HEK293 (cell line): ENCODE measurements around the gene ISOC2.

ENCODE experiments used
- ZFP41 ChIP-seq: fragments of 450-650 bp; formaldehyde crosslinking; IDR thresholded peaks from 2 replicates; pipeline ENCODE4 v1.5.1; 2016; ENCODE audit warnings: missing biosample characterization, missing genetic modification characterization, borderline replicate concordance
- ZNF510 ChIP-seq: fragments of 450-650 bp; formaldehyde crosslinking; IDR thresholded peaks from 2 replicates; pipeline ENCODE4 v1.5.1; 2018; ENCODE audit warnings: mild to moderate bottlenecking, missing genetic modification characterization, missing biosample characterization; ENCODE audit not compliant: insufficient replicate concordance
- ZNF530 ChIP-seq: fragments of 450-650 bp; formaldehyde crosslinking; IDR thresholded peaks from 2 replicates; pipeline ENCODE4 v1.5.1; 2016; ENCODE audit warnings: low read depth, missing biosample characterization, missing genetic modification characterization
- ZNF544 ChIP-seq: fragments of 450-650 bp; formaldehyde crosslinking; IDR thresholded peaks from 2 replicates; pipeline ENCODE4 v1.5.0; 2017; ENCODE audit warnings: missing biosample characterization, missing genetic modification characterization
- ZNF558 ChIP-seq: fragments of 450-650 bp; formaldehyde crosslinking; IDR thresholded peaks from 2 replicates; pipeline ENCODE4 v1.5.1; 2016; ENCODE audit warnings: missing biosample characterization, missing genetic modification characterization
- ZNF610 ChIP-seq: fragments of 450-650 bp; formaldehyde crosslinking; IDR thresholded peaks from 2 replicates; pipeline ENCODE4 v1.5.1; 2016; ENCODE audit warnings: missing biosample characterization, missing genetic modification characterization, borderline replicate concordance
- ZNF670 ChIP-seq: fragments of 450-650 bp; formaldehyde crosslinking; IDR thresholded peaks from 2 replicates; pipeline ENCODE4 v1.5.1; 2016; ENCODE audit warnings: missing biosample characterization, missing genetic modification characterization, low read depth
- ZNF677 ChIP-seq: fragments of 450-650 bp; IDR thresholded peaks from 2 replicates; pipeline ENCODE4 v1.5.0; 2018; ENCODE audit warnings: missing biosample characterization, mild to moderate bottlenecking, missing genetic modification characterization, moderate library complexity
- ZNF747 ChIP-seq: fragments of 450-650 bp; formaldehyde crosslinking; IDR thresholded peaks from 2 replicates; pipeline ENCODE4 v1.5.1; 2016; ENCODE audit warnings: missing biosample characterization, missing genetic modification characterization
- TF ChIP-seq, protein P1 (sequence below): fragments of 450-650 bp; formaldehyde crosslinking; IDR thresholded peaks from 2 replicates; pipeline ENCODE4 v1.5.1; 2016; ENCODE audit warnings: missing biosample characterization, missing genetic modification characterization
- TF ChIP-seq, protein P2 (sequence below): fragments of 450-650 bp; formaldehyde crosslinking; IDR thresholded peaks from 2 replicates; pipeline ENCODE4 v1.5.1; 2016; ENCODE audit warnings: missing biosample characterization, missing genetic modification characterization

DNA sequence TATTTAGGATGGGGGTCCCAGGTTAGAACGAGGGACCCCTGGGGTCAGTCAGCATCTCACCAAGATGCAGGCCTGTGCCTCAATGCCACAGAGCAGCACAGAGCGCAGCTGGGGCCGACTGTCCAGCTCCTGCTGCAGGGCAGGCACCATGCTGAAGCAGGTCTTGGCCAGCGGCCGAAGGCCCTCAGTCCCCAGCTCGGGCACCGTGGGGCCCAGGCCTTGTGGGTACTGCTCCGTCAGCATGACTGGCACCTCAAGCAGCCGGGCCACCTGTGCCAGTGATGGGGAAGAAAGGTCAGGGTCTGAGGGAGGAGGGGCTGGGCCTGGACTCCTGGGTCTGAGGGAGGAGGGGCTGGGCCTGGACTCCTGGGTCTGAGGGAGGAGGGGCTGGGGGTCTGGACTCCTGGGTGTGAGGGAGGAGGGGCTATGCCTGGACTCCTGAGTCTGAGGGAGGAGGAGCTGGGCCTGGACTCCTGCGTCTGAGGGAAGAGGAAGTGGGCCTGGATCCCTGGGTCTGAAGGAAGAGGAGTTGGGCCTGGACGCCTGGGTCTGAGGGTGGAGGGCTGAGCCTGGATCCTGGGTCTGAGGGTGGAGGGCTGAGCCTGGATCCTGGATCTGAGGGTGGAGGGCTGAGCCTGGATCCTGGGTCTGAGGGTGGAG lies 5.7 kb downstream of the ISOC2 start:
- TF ChIP-seq, protein P1, sequence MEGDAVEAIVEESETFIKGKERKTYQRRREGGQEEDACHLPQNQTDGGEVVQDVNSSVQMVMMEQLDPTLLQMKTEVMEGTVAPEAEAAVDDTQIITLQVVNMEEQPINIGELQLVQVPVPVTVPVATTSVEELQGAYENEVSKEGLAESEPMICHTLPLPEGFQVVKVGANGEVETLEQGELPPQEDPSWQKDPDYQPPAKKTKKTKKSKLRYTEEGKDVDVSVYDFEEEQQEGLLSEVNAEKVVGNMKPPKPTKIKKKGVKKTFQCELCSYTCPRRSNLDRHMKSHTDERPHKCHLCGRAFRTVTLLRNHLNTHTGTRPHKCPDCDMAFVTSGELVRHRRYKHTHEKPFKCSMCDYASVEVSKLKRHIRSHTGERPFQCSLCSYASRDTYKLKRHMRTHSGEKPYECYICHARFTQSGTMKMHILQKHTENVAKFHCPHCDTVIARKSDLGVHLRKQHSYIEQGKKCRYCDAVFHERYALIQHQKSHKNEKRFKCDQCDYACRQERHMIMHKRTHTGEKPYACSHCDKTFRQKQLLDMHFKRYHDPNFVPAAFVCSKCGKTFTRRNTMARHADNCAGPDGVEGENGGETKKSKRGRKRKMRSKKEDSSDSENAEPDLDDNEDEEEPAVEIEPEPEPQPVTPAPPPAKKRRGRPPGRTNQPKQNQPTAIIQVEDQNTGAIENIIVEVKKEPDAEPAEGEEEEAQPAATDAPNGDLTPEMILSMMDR: no peak
- no peak for TF ChIP-seq ZNF747 (tag by site-specific recombination)
- no peak for TF ChIP-seq ZNF510 (tag by site-specific recombination)
- TF ChIP-seq ZNF530 (tag by site-specific recombination): no peak
- no peak for TF ChIP-seq ZFP41 (tag by site-specific recombination)
- no peak for TF ChIP-seq ZNF670 (tag by site-specific recombination)
- TF ChIP-seq ZNF610: no peak
- TF ChIP-seq ZNF677 (tag by site-specific recombination): no peak
- TF ChIP-seq, protein P2, sequence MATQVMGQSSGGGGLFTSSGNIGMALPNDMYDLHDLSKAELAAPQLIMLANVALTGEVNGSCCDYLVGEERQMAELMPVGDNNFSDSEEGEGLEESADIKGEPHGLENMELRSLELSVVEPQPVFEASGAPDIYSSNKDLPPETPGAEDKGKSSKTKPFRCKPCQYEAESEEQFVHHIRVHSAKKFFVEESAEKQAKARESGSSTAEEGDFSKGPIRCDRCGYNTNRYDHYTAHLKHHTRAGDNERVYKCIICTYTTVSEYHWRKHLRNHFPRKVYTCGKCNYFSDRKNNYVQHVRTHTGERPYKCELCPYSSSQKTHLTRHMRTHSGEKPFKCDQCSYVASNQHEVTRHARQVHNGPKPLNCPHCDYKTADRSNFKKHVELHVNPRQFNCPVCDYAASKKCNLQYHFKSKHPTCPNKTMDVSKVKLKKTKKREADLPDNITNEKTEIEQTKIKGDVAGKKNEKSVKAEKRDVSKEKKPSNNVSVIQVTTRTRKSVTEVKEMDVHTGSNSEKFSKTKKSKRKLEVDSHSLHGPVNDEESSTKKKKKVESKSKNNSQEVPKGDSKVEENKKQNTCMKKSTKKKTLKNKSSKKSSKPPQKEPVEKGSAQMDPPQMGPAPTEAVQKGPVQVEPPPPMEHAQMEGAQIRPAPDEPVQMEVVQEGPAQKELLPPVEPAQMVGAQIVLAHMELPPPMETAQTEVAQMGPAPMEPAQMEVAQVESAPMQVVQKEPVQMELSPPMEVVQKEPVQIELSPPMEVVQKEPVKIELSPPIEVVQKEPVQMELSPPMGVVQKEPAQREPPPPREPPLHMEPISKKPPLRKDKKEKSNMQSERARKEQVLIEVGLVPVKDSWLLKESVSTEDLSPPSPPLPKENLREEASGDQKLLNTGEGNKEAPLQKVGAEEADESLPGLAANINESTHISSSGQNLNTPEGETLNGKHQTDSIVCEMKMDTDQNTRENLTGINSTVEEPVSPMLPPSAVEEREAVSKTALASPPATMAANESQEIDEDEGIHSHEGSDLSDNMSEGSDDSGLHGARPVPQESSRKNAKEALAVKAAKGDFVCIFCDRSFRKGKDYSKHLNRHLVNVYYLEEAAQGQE: no peak
- TF ChIP-seq ZNF558 (tag by site-specific recombination): no peak
- no peak for TF ChIP-seq ZNF544 (tag by site-specific recombination)
